GM21515 (cell line): ENCODE results near the gene ENPP6.

Source experiments
- ATAC-seq: cut with Tn5 transposase; IDR thresholded peaks from one replicate; pipeline ENCODE4 v1.9.1; 2021; ENCODE audit not compliant: unreplicated experiment

ENPP6 gene

GRCh38 chr4:184192933-184193332, 24.7 kb downstream of the ENPP6 start:
- ATAC-seq, result no peak

- no peak for ATAC-seq
These were observed 26.4 kb downstream of the ENPP6 start for GRCh38 chr4:184191267-184191666.

- no peak for ATAC-seq
These were observed 27.0 kb downstream of the ENPP6 start for GRCh38 chr4:184190711-184191110.

GRCh38 chr4:184189966-184190365, 27.7 kb downstream of the ENPP6 start:
- ATAC-seq, result no peak

- no peak for ATAC-seq
These were observed 29.0 kb downstream of the ENPP6 start for GRCh38 chr4:184188443-184189400.

- no peak for ATAC-seq
These were observed 40.4 kb downstream of the ENPP6 start for GRCh38 chr4:184177271-184177670.

- no peak for ATAC-seq
These were observed 42.8 kb downstream of the ENPP6 start for GRCh38 chr4:184174571-184175488.

- ATAC-seq, result no peak
These were observed 46.7 kb downstream of the ENPP6 start for GRCh38 chr4:184171011-184171410.

GRCh38 chr4:184169225-184169867, 48.3 kb downstream of the ENPP6 start:
- ATAC-seq, result no peak

GRCh38 chr4:184168406-184169019, 49.2 kb downstream of the ENPP6 start:
- ATAC-seq, result peak; percentile 80

- peak; percentile 66 for ATAC-seq
These were observed 50.1 kb downstream of the ENPP6 start for GRCh38 chr4:184167576-184167975.

- ATAC-seq, result no peak
These were observed 50.9 kb downstream of the ENPP6 start for GRCh38 chr4:184166736-184167135.

GRCh38 chr4:184165291-184165690, 52.4 kb downstream of the ENPP6 start:
- no peak for ATAC-seq

- ATAC-seq, result no peak
These were observed 53.9 kb downstream of the ENPP6 start for GRCh38 chr4:184163813-184164212.

- no peak for ATAC-seq
These were observed 55.1 kb downstream of the ENPP6 start for GRCh38 chr4:184162596-184162995.

- ATAC-seq, result no peak
These were observed 60.4 kb downstream of the ENPP6 start for GRCh38 chr4:184157322-184157721.

- ATAC-seq, result no peak
These were observed 61.3 kb downstream of the ENPP6 start for GRCh38 chr4:184156163-184156920.

- ATAC-seq, result no peak
These were observed 63.5 kb downstream of the ENPP6 start for GRCh38 chr4:184154199-184154598.

- ATAC-seq, result no peak
These were observed 63.9 kb downstream of the ENPP6 start for GRCh38 chr4:184153781-184154180.

GRCh38 chr4:184151988-184152485, 65.6 kb downstream of the ENPP6 start:
- ATAC-seq, result no peak
